ENCODE measurements around the gene TMEM33.
"Not testable (repeated sequence)": the region's sequence is repeated elsewhere in the genome, so short reads cannot be mapped to it uniquely, and the experiment has no call there.

DNA sequence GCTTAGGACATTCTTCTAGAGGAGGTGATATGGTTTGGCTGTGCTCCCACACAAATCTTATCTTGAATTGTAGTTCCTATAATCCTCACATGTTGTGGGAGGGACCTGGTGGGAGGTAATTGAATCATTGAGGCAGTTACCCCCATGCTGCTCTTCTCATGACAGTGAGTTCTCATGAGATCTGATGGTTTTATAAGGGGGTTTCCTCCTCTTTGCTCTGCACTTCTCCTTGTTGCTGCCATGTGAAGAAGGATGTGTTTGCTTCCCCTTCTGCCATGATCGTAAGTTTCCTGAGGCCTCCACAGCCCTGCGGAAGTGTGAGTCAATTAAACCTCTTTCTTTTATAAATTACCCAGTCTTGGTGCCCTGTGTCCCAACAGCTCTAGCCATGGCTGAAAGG lies 14.8 kb upstream of the TMEM33 start:
- TF ChIP-seq POLR2AphosphoS5 (IDR thresholded peaks at IDR 0.05; ENCODE audit: insufficient read depth in 1 of 2, low read depth in 1 of 2); POLR2A (IDR thresholded peaks at IDR 0.05): not testable (repeated sequence)
- TF ChIP-seq, protein P1, sequence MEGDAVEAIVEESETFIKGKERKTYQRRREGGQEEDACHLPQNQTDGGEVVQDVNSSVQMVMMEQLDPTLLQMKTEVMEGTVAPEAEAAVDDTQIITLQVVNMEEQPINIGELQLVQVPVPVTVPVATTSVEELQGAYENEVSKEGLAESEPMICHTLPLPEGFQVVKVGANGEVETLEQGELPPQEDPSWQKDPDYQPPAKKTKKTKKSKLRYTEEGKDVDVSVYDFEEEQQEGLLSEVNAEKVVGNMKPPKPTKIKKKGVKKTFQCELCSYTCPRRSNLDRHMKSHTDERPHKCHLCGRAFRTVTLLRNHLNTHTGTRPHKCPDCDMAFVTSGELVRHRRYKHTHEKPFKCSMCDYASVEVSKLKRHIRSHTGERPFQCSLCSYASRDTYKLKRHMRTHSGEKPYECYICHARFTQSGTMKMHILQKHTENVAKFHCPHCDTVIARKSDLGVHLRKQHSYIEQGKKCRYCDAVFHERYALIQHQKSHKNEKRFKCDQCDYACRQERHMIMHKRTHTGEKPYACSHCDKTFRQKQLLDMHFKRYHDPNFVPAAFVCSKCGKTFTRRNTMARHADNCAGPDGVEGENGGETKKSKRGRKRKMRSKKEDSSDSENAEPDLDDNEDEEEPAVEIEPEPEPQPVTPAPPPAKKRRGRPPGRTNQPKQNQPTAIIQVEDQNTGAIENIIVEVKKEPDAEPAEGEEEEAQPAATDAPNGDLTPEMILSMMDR (IDR thresholded peaks at IDR 0.05), result not testable (repeated sequence)

All from vagina (tissue), 2 donors.